Stomach (tissue), 4 donors: ENCODE measurements around the gene SESN1.

Source experiments
- EP300 ChIP-seq: sonication (generic); formaldehyde crosslinking; IDR thresholded peaks from one replicate; pipeline ENCODE4 v1.6.1; 2017; ENCODE audit warnings: antibody characterized with exemption
- POLR2A ChIP-seq, 4 donors: fragments of 450-650 bp; IDR thresholded peaks; one replicate each; pipeline ENCODE4 v1.6.1; 2016; ENCODE audit warnings: antibody characterized with exemption in 4 of 4, control low read depth in 2 of 4, mild to moderate bottlenecking in 1 of 4, moderate library complexity in 1 of 4

DNA sequence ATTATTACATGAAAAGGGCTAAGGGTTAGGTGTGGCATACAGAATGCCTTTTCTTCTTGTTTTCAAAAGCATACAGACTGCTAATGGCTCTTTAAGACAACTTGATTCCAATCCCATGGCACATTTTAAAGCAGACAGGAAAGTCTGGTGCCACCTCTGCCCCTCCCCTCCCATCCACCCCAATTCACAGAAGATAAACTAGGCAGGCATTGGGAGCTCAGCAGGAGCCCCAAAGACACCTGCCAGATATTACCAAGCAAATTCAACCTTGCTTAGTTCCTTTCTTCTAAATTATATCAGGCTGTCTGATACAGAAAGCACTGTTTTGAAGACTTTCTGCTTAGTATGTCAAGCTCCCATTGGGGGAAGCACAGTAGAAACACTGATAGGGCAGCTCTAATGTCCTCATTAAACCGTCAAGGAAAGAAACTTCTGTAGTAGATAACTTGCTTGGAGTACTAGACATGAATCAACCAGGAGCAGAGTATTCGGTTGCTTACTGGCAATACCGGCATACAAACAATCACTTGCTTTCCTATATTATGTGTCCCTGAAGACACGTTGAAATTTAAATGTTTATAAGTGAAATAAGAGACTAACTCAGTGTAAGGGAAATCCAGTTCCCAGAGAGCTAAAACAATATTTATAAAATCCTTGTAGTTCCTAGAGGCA is 13.0 kb downstream of the SESN1 start:
- no peak for TF ChIP-seq EP300
- no peak for TF ChIP-seq POLR2A (IDR thresholded peaks at IDR 0.05)
